Keratinocyte (primary cell): ENCODE results near the gene RARS1.

ENCODE experiments used
- EZH2 ChIP-seq: IDR thresholded peaks from one replicate; pipeline ENCODE4 v1.6.1; 2012; ENCODE audit warnings: inconsistent platforms, mild to moderate bottlenecking, low read length, moderate library complexity
- TF ChIP-seq, protein P1 (sequence below), 3 experiments: IDR thresholded peaks in 1 of 3; conservative IDR thresholded peaks in 1 of 3; optimal IDR thresholded peaks in 1 of 3; 2 replicates in 2 of 3; 3 replicates in 1 of 3; pipeline versions ENCODE3 to v1.5.1; 2011; ENCODE audit warnings: low read length in 3 of 3, mild to moderate bottlenecking in 3 of 3, moderate library complexity in 2 of 3, control low read depth in 1 of 3, inconsistent platforms in 1 of 3; ENCODE audit not compliant: insufficient read depth in 2 of 3; ENCODE audit errors: extremely low read depth in 1 of 3

DNA sequence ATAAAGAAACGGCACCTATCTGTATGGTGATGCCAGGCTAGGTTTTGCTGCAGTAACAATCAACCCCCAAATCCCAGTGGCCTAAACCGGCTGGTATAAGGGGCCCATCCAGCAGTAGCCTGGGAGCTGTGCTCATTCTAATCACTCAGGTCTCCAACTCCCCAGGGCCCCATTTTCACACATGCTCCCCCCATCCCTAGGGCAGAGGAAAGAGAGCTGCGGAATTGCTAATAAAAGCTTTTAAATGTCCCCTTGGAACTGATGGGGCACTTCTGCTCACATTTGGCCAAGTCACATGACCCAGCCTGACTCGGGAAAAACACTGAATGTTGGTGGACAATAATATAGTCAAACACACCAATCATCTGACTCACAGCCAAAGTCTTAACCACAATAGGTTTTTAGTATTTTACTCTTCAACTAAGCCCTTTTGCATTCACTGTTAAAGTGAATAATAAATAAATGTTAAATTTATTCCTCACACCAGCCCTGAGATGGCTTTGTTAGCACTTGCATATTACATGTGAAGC is 44.4 kb downstream of the RARS1 start:
- TF ChIP-seq, protein P1, sequence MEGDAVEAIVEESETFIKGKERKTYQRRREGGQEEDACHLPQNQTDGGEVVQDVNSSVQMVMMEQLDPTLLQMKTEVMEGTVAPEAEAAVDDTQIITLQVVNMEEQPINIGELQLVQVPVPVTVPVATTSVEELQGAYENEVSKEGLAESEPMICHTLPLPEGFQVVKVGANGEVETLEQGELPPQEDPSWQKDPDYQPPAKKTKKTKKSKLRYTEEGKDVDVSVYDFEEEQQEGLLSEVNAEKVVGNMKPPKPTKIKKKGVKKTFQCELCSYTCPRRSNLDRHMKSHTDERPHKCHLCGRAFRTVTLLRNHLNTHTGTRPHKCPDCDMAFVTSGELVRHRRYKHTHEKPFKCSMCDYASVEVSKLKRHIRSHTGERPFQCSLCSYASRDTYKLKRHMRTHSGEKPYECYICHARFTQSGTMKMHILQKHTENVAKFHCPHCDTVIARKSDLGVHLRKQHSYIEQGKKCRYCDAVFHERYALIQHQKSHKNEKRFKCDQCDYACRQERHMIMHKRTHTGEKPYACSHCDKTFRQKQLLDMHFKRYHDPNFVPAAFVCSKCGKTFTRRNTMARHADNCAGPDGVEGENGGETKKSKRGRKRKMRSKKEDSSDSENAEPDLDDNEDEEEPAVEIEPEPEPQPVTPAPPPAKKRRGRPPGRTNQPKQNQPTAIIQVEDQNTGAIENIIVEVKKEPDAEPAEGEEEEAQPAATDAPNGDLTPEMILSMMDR (optimal IDR thresholded peaks at IDR 0.05 in 1 of 3, IDR thresholded peaks at IDR 0.05 in 1 of 3, conservative IDR thresholded peaks at IDR 0.05 in 1 of 3; ENCODE audit: extremely low read depth in 1 of 3, insufficient read depth in 2 of 3, low read length in 3 of 3): no peak
- TF ChIP-seq EZH2: no peak
